Smooth muscle cell of the brain vasculature (primary cell): ENCODE results near the gene APBB2.

Source experiments
- DNase-seq: peaks from one replicate; pipeline ENCODE4 v3.0.0-alpha.2; 2012; ENCODE audit warnings: low read depth, low spot score

Gene APBB2

GRCh38 chr4:41135801-41136200, 78.5 kb downstream of the APBB2 start:
- DNase-seq: no peak

- DNase-seq: no peak
Observed at GRCh38 chr4:41134581-41134980, 79.8 kb downstream of the APBB2 start.

GRCh38 chr4:41133454-41134018, 80.8 kb downstream of the APBB2 start:
- DNase-seq: no peak

GRCh38 chr4:41132055-41132683, 82.2 kb downstream of the APBB2 start:
- no peak for DNase-seq

- DNase-seq: no peak
Observed at GRCh38 chr4:41129936-41130440, 84.4 kb downstream of the APBB2 start.

GRCh38 chr4:41129128-41129754, 85.1 kb downstream of the APBB2 start:
- no peak for DNase-seq

GRCh38 chr4:41125558-41126311, 88.6 kb downstream of the APBB2 start:
- DNase-seq: no peak

- DNase-seq: no peak
Observed at GRCh38 chr4:41124916-41125548, 89.3 kb downstream of the APBB2 start.

GRCh38 chr4:41122775-41123174, 91.6 kb downstream of the APBB2 start:
- no peak for DNase-seq

- no peak for DNase-seq
Observed at GRCh38 chr4:41122309-41122708, 92.0 kb downstream of the APBB2 start.

GRCh38 chr4:41121906-41122305, 92.4 kb downstream of the APBB2 start:
- DNase-seq: no peak

- DNase-seq: no peak
Observed at GRCh38 chr4:41120297-41121217, 93.8 kb downstream of the APBB2 start.

- DNase-seq: no peak
Observed at GRCh38 chr4:41119867-41120295, 94.5 kb downstream of the APBB2 start.

- DNase-seq: no peak
Observed at GRCh38 chr4:41111791-41112190, 102.6 kb downstream of the APBB2 start.

- DNase-seq: no peak
Observed at GRCh38 chr4:41110050-41110449, 104.3 kb downstream of the APBB2 start.

- DNase-seq: no peak
Observed at GRCh38 chr4:41108481-41108880, 105.9 kb downstream of the APBB2 start.

GRCh38 chr4:41106694-41107419, 107.5 kb downstream of the APBB2 start:
- DNase-seq: no peak

GRCh38 chr4:41106081-41106480, 108.3 kb downstream of the APBB2 start:
- no peak for DNase-seq

GRCh38 chr4:41104155-41104554, 110.2 kb downstream of the APBB2 start:
- no peak for DNase-seq

GRCh38 chr4:41103657-41104056, 110.7 kb downstream of the APBB2 start:
- no peak for DNase-seq
